MG63 (cell line): ENCODE results near the gene RBM22. TPM values are rescaled to one million over a fixed set of nuclear protein-coding genes. Genes with fewer than 3 reads are reported as not detected.

ENCODE experiments used
- DNase-seq: peaks from one replicate; pipeline ENCODE4 v3.0.0-alpha.2; 2020
- H3K27me3 ChIP-seq: fragments of 250-450 bp; sonication (Bioruptor Pico); 2 replicates; pipeline ENCODE4 v1.5.1; 2020; ENCODE audit warnings: mild to moderate bottlenecking, moderate library complexity
- H3K36me3 ChIP-seq: fragments of 250-450 bp; sonication (Bioruptor Pico); 2 replicates; pipeline ENCODE4 v1.5.1; 2020; ENCODE audit warnings: mild to moderate bottlenecking, moderate library complexity
- H3K4me3 ChIP-seq: fragments of 250-450 bp; sonication (Bioruptor Pico); 2 replicates; pipeline ENCODE4 v1.5.1; 2020; ENCODE audit warnings: mild to moderate bottlenecking, moderate library complexity
- H3K9me3 ChIP-seq: fragments of 250-450 bp; sonication (Bioruptor Pico); 2 replicates; pipeline ENCODE4 v1.5.1; 2020; ENCODE audit warnings: mild to moderate bottlenecking, moderate library complexity
- total RNA-seq: library from RNA; depleted of rRNA; stranded (reverse); fragments of >200 nt; shearing (Covaris generic); gene quantifications from 2 replicates; pipeline ENCODE4 v1.2.3, GENCODE V29; 2014; ENCODE audit warnings: low replicate concordance

RBM22 gene
- total RNA-seq, 1 experiment from 2014 or later = 62.2 TPM

DNA sequence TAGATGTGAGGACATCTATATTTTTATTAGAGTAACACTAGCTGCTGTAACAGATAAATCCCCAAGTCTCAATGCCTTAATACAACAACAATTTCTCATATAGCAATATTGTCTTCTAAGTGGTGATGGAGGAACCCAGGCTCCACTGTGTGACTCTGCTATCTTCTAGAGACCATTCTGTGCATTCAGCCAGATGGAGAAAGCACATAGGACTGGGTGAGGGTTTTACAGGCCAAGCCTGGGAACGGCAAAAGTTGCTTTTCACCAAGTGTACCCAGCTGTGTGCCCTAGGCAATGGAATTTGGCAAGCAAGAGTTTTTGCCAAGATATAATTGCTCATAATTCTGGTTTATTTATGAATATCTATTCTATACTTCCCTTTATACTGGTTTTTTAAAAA, 11.7 kb downstream of the RBM22 start:
- Histone ChIP-seq H3K27me3 (no peaks in the 10 kb centered on the region), H3K4me3 (no peak overlapping the region), H3K9me3 (no peaks in the 10 kb centered on the region), H3K36me3 (peaks cover 63% of the 10 kb centered on the region)
- no peak for DNase-seq

DNA sequence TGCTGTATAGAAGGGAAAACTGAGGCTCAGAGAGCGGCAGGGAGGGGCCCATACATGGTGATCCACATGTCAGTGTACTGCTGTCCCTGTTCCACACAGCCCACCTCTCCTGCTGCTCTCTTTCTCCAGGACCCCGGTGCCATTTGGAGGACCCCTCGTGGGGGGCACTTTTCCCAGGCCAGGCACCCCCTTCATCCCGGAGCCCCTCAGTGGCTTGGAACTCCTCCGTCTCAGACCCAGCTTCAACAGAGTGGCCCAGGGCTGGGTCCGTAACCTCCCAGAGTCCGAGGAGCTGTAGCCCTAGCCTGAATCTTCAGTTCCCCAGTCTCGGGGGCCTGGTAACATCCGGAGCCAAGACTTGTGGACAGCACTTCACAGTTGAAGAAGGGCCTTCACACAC, 24.3 kb downstream of the RBM22 start:
- Histone ChIP-seq H3K27me3 (no peaks in the 10 kb centered on the region), H3K4me3 (no peak overlapping the region), H3K9me3 (no peaks in the 10 kb centered on the region), H3K36me3 (peaks cover 3% of the 10 kb centered on the region; the same call in 1 of the 2 replicates)
- DNase-seq = no peak

- no peaks in the 10 kb centered on the region for H3K27me3 ChIP-seq
Observed at GRCh38 chr5:150675069-150675468, 25.8 kb downstream of the RBM22 start.

DNA sequence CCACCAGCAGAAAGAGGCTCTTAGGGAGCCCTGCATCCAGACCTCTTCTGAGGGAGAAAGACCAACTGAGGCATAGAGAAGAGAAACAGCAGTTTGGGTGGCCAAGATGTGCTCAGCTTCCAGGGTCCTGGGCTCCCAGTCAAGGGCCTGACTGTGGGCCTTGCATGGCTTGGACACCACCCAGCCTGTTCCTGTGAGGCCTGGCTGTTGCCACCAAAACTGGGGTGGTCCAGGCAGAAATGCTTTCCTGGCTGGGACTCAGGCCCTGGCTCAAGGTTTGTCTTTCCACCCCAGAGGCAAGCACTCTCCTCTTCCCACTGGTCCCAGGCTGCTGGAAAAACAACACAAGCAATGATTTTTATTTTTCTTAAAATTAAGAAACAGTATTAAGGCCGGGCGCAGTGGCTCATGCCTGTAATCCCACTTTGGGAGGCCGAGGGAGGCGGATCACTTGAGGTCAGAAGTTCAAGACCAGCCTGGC, 26.5 kb downstream of the RBM22 start:
- Histone ChIP-seq H3K36me3 (no peaks in the 10 kb centered on the region), H3K27me3 (no peaks in the 10 kb centered on the region), H3K9me3 (no peaks in the 10 kb centered on the region), H3K4me3 (no peak overlapping the region)
- DNase-seq = no peak

More at GRCh38 chr5:150675069-150675468, 25.8 kb downstream of the RBM22 start:
- H3K9me3 ChIP-seq = no peaks in the 10 kb centered on the region
- H3K36me3 ChIP-seq = peaks cover 2% of the 10 kb centered on the region; the same call in 1 of the 2 replicates
- H3K4me3 ChIP-seq = no peak overlapping the region
- no peak for DNase-seq

- H3K36me3 ChIP-seq = no peaks in the 10 kb centered on the region
- no peak overlapping the region for H3K4me3 ChIP-seq
- H3K9me3 ChIP-seq = no peaks in the 10 kb centered on the region
- no peaks in the 10 kb centered on the region for H3K27me3 ChIP-seq
- DNase-seq = no peak
Observed at GRCh38 chr5:150672884-150673275, 28.0 kb downstream of the RBM22 start.

DNA sequence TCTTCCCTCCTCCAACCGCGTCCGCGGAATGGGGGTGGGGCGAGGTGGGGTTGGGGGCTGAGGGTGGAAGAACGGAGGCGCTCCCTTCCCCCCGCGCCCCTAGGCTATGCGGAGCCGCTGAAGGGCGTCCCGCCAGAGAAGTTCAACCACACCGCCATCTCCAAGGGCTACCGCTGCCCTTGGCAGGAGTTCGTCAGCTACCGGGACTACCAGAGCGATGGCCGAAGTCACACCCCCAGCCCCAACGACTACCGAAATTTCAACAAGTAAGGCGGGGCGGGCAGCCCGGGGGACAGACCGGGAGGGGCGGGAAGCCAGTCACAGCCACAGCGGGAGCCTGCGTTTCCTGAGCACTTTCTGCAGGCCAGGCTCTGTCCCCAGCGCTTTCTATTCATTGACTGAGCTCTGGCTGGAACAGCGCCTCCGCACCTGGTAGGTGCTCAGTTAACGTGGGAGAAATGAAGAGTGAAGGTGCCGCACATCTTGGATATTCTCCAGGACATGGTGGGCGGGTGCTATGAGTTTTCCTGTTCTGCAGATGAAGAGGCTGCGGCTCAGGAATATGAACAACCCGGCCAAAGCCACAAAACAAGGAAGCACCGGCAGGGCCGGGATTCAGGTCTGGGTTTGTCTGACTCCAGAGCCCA, 28.5 kb downstream of the RBM22 start:
- H3K27me3 ChIP-seq = no peaks in the 10 kb centered on the region
- DNase-seq = no peak
- H3K36me3 ChIP-seq = no peaks in the 10 kb centered on the region
- H3K4me3 ChIP-seq = no peak overlapping the region
- no peaks in the 10 kb centered on the region for H3K9me3 ChIP-seq

- no peaks in the 10 kb centered on the region for H3K36me3 ChIP-seq
- H3K9me3 ChIP-seq = no peaks in the 10 kb centered on the region
- no peak for DNase-seq
- H3K27me3 ChIP-seq = no peaks in the 10 kb centered on the region
- H3K4me3 ChIP-seq = no peak overlapping the region
Observed at GRCh38 chr5:150671509-150672236, 29.2 kb downstream of the RBM22 start.

- Histone ChIP-seq H3K27me3 (no peaks in the 10 kb centered on the region), H3K9me3 (no peaks in the 10 kb centered on the region), H3K36me3 (no peaks in the 10 kb centered on the region), H3K4me3 (no peak overlapping the region)
- no peak for DNase-seq
Observed at GRCh38 chr5:150670948-150671310, 29.9 kb downstream of the RBM22 start.

- no peak for DNase-seq
- H3K4me3 ChIP-seq = no peak overlapping the region
- no peaks in the 10 kb centered on the region for H3K9me3 ChIP-seq
- no peaks in the 10 kb centered on the region for H3K36me3 ChIP-seq
- H3K27me3 ChIP-seq = no peaks in the 10 kb centered on the region
Observed at GRCh38 chr5:150670275-150670947, 30.5 kb downstream of the RBM22 start.

GRCh38 chr5:150665044-150665443, 35.8 kb downstream of the RBM22 start:
- no peak for DNase-seq
- no peaks in the 10 kb centered on the region for H3K36me3 ChIP-seq
- H3K4me3 ChIP-seq = no peak overlapping the region
- H3K27me3 ChIP-seq = no peaks in the 10 kb centered on the region
- H3K9me3 ChIP-seq = no peaks in the 10 kb centered on the region

DNA sequence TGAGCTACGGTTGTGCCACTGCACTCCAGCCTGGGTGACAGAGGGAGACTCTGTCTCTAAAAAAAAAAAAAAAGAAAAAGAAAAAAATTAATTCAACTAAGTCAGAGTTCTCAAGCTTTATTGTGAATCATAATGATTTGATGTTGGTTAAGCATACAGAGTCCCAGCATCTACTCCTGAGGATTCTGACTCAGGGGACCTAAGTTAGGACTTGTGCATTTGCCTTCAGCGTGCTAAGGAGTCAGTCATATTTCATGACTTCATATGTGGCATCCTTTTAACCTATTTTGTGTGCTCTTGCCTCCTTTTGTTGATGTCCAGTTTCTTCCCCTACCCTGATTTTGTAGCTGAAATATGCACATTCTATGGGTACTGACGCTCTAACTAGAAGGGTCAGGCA, 36.9 kb downstream of the RBM22 start:
- Histone ChIP-seq H3K4me3 (no peak overlapping the region), H3K36me3 (no peaks in the 10 kb centered on the region), H3K9me3 (no peaks in the 10 kb centered on the region), H3K27me3 (no peaks in the 10 kb centered on the region)
- DNase-seq = no peak

DNA sequence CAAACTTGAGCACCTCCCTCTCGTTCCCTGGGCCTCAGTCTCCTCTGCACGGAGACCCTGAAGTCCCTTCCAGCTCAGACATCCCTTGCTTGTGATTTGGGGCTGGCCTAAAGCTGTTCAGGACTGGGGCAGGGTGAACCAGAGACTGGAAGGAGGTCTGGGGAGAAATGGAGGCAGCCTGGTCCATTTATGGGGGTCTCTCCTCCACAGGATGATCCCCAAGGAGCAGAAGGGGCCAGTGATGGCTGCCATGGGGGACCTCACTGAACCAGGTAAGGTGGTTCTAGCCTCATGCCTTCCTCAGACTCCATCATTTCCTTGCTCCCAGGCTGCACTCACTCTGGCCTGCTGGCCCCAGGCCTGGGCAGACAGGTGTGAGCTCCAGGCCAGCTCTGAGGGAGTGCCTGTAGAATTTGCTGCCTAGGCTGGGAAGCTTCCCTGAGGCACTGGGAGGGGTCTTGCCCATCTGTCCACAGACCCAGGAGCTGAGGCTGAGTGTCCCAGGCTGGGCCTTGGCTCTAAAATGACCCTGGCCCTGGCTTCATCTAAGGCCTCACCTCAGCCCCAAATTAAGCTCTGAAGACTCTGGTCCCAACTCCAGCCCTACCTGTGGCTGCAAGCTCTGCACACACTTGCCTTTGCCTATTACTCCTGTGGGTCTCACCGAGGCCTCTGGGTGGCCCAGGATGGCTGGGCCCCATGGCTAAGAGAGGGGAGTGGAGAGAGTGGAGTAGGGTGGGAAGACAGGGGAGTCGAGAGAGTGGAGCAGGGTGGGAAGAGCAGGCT, 37.9 kb downstream of the RBM22 start:
- Histone ChIP-seq H3K27me3 (no peaks in the 10 kb centered on the region), H3K36me3 (no peaks in the 10 kb centered on the region), H3K4me3 (no peak overlapping the region), H3K9me3 (no peaks in the 10 kb centered on the region)
- no peak for DNase-seq

- no peaks in the 10 kb centered on the region for H3K36me3 ChIP-seq
- H3K27me3 ChIP-seq = no peaks in the 10 kb centered on the region
- DNase-seq = no peak
- H3K9me3 ChIP-seq = no peaks in the 10 kb centered on the region
- no peak overlapping the region for H3K4me3 ChIP-seq
Observed at GRCh38 chr5:150661821-150662596, 38.9 kb downstream of the RBM22 start.

- Histone ChIP-seq H3K9me3 (no peaks in the 10 kb centered on the region), H3K4me3 (no peak within 1 kb of the TSS), H3K27me3 (no peaks in the 10 kb centered on the region), H3K36me3 (no peaks in the 10 kb centered on the region)
- no peak for DNase-seq
Observed at GRCh38 chr5:150661086-150661485, 39.8 kb downstream of the RBM22 start, which contains the start of gene MYOZ3. TSS of gene MYOZ3 (plus strand) at chr5:150661251. CDS start at chr5:150662942, 1,691 bp downstream.

DNA sequence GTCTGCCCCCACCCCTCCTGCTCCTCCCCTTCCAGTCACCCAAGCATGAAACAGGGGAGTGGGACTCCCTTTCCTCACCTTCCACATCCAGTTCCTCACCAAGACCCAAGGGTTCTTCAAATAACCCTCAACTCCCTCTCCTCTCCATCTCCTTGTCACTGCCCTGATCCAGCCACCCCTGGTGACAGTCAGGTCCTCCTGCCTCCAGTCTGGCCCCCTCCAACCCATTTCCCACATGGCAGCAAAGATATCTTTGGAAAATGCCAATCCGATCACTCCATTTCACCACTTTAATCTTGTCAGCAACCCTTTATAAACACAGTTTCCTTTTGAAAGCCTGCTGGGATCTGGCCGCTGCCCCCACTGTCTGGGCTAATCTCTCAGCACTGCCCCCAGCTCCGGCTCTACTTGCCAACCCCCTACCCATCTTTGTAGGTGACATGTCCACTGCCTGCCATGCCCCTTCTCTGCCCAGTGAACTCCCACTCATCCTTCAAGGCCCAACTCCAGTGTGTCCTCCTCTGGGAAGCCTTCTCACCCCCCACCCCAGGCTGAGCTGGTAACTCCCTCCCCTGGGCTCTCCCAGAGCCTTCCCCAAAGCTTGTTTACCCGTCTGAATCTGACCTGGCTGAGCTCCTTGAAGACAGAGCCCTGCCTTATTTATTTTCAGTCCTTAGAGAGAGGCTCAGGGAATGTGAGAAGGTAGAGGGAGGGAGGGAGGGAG, 40.6 kb downstream of the RBM22 start:
- H3K4me3 ChIP-seq = no peak overlapping the region
- no peaks in the 10 kb centered on the region for H3K9me3 ChIP-seq
- H3K36me3 ChIP-seq = no peaks in the 10 kb centered on the region
- H3K27me3 ChIP-seq = no peaks in the 10 kb centered on the region
- no peak for DNase-seq
